ACHN (cell line): Measurements from ENCODE around the gene MN1.

Experiments
- DNase-seq: peaks from one replicate; pipeline ENCODE4 v3.0.0-alpha.2; 2015
- in situ Hi-C: cut with HindIII; loops from 2 replicates; pipeline ENCODE4 v1.10.0; 2017; ENCODE audit warnings: low sequenced_read_pairs, low pct_ligation_motif_present, low pct_unique_long_range_greater_than_20kb

Gene MN1

GRCh38 chr22:27727673-27728451 is 73.7 kb downstream of the MN1 start:
- DNase-seq, result no peak
- in situ Hi-C loops, result no loop called here

GRCh38 chr22:27726686-27727449 is 74.7 kb downstream of the MN1 start:
- peak; percentile 42 for DNase-seq
- in situ Hi-C loops, result no loop called here

GRCh38 chr22:27726331-27726685 is 75.2 kb downstream of the MN1 start:
- in situ Hi-C loops, result no loop called here
- no peak for DNase-seq

DNA sequence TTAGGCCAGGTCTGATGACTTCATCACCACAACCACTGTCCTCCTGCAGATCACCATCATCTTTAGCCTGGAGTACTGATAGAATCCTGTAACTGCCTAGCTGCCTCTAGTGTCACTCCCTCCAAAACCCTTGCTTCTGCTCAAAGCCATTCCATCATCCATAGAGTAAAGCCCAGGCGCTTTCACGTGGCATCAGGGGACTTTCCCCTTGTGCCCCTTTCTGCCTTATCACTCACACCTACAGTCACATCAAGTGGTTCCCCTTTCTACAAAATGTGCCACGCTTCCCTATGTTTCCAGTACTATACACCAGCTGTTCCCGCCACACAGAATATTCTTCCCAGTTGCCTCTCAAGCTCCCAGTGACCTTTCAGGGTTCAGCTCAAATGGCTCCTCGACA is 75.9 kb downstream of the MN1 start:
- no peak for DNase-seq
- in situ Hi-C loops, result no loop called here

DNA sequence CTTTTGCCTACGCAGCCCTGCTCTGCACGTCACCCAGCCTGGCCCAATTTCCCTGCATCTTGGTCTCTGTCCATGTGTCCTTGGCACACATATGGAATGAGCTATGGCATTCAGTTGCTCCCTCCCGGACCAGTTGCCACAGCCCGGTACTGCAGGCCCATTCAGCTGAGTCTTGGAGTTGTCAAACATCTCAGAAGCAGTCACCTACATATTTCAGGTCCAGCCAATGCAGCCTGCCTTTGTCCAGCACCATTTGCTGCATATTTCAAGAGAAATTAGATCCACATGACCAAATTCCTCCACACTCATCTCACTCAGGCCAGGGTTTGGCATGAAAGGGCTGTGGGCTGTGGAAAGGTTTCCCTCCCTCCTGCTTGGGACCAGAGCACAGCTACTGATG is 76.8 kb downstream of the MN1 start:
- in situ Hi-C loops, result no loop called here
- DNase-seq, result no peak

GRCh38 chr22:27724157-27724556 is 77.4 kb downstream of the MN1 start:
- in situ Hi-C loops, result no loop called here
- DNase-seq, result no peak

DNA sequence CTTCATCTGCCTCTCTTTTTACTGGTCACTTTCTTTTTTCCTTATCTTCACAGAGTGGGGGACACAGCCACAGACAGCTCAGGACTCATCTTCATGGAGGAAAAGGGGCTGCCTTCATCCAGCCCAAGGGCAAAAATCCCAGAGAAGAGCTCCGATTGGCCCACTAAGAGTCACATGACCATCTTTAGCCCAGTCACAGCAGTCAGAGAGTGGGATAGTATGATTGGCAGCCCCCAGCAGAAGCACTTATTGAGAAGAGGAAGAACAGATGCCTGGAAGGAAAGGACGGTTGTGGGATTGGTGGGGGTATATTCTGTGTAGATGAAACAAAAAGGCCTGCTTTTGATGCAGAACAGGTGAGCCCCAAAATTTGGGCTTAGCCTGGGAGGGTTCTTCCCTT is 77.8 kb downstream of the MN1 start:
- no peak for DNase-seq
- in situ Hi-C loops, result no loop called here

DNA sequence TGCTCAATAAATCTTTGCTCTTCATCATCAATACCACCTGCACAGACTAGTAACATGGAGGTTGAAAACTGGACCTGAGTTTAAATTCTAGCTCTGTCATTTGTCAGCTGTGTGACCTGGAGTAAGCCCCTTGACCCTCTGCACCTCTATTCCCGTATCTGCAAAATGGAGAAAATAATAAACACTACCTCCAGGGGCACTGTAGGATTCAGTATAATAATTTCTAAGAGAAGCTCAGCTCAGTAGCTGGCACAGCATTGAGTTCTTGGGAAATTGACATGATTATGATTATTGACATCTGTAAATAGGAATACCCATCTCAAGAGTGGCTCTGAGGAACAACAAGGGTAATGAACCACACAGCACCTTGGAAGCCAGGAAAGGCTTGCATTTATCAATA is 78.4 kb downstream of the MN1 start:
- peak; percentile 7 for DNase-seq

DNA sequence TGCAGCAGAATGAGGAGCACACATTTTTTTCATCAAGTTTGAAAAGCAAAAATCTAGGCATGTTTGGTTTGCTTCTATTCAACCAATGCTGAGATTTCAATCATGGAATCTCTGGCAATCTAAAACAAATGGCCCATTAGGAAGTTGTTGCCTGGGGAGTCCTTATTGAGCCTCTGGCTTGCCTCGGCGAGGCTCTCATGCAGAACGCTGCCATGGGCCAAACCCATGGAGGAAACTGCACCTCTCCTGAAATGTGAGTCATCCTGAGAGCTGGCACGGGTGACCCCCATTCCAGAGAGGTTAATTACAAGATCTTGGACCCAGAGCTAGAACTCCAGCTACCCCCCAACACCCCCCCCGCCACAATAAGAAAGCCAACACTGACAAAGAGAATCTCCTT is 80.7 kb downstream of the MN1 start:
- in situ Hi-C loops, result no loop called here
- peak; percentile 19 for DNase-seq

More for the DNA sequence above, 78.4 kb downstream of the MN1 start:
- in situ Hi-C loops, result no loop called here

GRCh38 chr22:27719535-27720227 is 81.9 kb downstream of the MN1 start:
- in situ Hi-C loops, result no loop called here
- peak; percentile 9 for DNase-seq

- in situ Hi-C loops, result no loop called here
- DNase-seq, result no peak
These were observed 82.6 kb downstream of the MN1 start for GRCh38 chr22:27719036-27719347.

DNA sequence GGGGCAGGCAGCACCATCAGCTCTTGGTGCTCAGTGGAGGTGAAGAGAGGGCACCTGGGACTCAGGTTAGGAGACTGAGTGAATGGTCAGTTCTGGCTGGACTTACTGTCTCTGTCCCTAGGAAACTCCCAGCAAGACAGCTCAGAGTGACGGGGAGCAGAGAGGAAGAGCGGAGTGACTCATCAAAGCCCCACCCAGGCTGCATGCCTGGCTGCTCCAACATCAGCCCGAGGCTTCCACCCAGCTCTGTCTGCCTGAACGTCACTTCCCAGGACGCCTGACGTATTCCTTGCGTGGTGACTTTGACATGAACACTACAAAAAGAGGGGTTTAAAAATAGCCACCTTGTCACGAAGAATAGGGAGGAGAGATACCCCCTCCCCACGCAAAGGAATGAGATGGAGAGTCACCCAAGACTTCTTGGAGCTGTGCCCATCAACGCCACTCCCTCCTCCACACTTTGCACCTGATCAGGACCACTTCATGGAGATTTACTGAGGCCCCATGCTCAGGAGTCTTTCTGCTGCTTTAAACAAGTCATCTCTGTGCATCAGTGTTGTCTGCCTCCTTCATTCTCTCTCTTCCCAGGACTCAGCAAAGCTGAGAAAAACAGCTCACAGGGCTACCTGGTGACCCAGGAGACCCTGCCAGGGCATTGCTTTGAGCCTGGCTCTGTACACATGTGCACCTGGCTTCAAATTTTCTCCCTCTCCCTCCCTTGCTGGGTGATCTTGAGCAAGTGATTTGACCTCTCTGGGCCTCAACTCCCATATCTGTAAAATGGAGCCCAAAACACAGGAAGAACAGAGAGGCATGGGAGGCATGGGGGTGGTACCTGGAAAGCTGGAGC is 83.1 kb downstream of the MN1 start:
- in situ Hi-C loops, result no loop called here
- peak; percentile 82 for DNase-seq

DNA sequence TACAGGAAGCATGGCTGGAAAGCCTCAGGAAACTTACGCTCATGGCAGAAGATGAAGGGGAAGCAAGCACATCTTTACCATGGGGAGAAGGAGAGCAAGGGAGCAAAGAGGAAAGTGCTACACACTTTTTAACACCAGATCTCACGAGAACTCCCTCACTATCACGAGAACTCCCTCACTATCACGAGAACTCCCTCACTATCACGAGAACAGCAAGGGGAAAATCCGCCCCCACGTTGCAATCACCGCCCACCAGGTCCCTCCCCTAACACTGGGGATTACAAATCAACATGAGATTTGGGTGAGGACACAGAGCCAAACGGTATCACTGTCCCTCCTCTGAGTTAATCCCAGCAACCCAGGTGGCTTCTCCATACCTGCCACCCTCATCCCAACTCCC is 84.5 kb downstream of the MN1 start:
- no peak for DNase-seq
- in situ Hi-C loops, result no loop called here

DNA sequence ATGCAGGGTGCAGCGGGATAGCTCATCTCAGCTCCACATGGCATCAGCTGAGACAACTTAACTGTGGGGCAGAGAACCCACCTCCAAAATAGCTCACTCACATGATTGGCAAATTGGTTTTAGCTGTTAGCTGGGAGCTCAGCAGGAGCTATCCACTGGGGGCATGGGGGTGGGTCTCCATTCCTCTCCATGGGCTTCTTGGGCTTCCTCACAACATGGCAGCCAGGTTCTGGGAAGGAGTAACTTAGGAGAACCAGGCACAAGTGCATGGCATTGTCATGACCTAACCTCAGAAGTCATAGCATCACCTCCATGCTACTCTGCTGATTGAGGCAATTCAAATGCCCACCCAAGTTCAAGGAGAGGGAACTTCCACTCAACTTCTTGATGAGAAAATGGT is 85.5 kb downstream of the MN1 start:
- in situ Hi-C loops, result no loop called here
- no peak for DNase-seq

DNA sequence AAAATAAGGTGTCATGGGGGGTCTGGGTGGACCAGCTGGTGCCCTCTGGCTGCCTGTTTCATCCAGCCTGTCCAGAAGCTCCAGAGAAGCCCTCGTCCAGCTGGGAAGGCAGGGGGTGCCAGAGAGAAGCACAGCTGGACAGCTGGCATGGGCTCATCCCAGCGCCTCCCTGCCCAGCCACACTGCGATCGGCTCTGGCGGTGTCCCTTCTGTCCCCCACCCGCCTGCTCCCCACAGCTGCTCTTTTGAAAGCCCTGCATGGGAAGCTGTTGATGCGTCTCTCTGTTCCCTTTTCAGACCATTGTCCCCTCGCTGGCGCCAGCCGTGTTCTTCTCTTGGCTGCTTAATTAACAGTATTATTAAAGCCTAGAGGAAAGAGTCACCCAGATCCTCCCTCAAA is 86.5 kb downstream of the MN1 start:
- no peak for DNase-seq
- in situ Hi-C loops, result no loop called here

DNA sequence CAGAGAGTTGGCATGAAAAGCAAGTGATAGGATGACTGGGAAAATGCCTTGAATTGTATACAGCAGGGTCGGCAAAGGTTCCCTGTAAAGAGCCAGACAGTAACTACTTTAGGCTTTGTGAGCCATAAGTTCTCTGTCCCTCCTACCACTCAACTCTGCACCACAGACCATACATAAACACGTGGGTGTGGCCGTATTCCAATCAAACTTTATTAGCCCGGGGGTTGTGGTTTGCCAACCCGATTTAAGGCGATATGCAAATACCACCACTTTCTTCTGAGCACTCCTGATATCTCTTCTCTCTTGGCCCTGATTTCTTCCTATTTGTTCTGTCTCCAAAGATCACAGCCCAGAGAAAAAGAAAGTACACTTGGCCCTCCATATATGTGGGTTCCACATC is 87.5 kb downstream of the MN1 start:
- in situ Hi-C loops, result no loop called here
- no peak for DNase-seq

GRCh38 chr22:27713461-27713860 is 88.1 kb downstream of the MN1 start:
- no peak for DNase-seq
- in situ Hi-C loops, result no loop called here

DNA sequence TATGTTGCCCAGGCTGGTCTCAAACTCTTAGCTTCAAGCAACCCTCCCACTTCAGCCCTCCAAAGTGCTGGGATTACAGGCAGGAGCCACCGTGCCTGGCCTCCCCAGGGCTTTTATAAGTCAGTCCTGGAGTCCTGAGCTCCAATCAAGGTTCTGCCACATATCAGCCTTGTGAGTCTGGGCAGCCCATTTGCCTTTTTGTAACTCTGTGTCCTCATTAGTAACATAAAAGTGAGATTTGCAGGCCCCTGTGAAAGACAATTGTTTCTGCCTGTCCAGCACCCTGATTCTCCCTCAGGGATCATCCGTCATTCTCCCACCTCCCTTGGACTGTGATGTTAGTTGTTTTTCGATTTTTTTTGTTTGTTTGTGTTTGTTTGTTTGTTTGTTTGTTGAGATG is 89.8 kb downstream of the MN1 start:
- in situ Hi-C loops, result no loop called here
- no peak for DNase-seq

DNA sequence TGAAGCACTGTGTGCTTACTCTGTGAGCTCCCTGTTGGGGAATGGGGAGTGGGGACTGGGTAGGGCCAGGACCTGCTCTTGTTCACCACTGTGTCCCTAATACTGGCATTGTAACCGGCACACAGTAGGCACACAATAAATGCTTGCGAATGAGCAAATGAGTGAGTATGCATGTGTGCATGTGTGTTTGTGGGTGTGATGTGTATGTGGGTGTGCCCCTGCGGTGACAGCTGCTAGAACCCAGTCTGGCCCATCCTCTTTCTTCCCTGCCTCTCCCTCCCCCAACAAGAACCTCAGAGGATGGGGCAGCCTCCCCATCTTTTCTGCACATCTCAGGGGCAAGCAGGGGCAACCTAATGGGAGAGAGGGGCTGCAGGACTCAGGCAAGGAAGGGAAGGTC is 90.5 kb downstream of the MN1 start:
- no peak for DNase-seq
- in situ Hi-C loops, result no loop called here
